SK-N-MC (cell line): ENCODE data around the gene KCTD16.

Source experiments
- EZH2 ChIP-seq: fragments of 200-600 bp; sonication (generic); IDR thresholded peaks from one replicate; pipeline ENCODE4 v1.6.1; 2017; ENCODE audit warnings: antibody characterized with exemption
- POLR2AphosphoS5 ChIP-seq: IDR thresholded peaks from 2 replicates; pipeline ENCODE4 v1.6.1; 2012; ENCODE audit warnings: mild to moderate bottlenecking, low read depth, low read length, borderline replicate concordance

DNA sequence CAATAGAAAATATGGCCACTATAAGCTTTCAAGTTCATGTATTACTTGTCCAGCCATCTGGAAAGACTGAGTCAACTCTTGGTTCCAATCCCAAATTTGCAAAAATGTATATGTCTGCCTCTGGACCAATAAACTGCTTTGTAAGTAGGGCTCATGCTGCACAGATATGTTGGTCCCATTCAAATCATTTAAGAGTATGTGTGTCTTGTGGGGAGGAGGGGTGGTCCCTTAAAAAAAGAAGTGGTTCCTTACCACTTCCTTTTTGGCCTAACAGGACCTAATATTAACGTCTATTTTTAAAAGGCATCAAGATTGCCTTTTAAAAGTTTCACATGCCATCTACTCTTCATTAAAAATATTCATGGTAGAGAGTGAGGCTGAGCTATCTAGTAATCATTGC is 214.9 kb downstream of the KCTD16 start:
- TF ChIP-seq POLR2AphosphoS5 (no peak), EZH2 (no peak)
